HepG2 (cell line): ENCODE results near the gene PEPD. TPM values are rescaled to one million over a fixed set of nuclear protein-coding genes. Genes with fewer than 3 reads are reported as not detected.

Experiments
- ATAC-seq: fragments of 200-7000 bp; cut with Tn5 transposase; 3 replicates; pipeline ENCODE4 v1.9.1; 2020; ENCODE audit warnings: mild to moderate bottlenecking, moderate library complexity
- BruUV-seq: library from RNA; stranded (reverse); fragments of 400-500 nt; replicated peaks from 2 replicates; lab custom pipeline; 2021; lab: Mats Ljungman, UMichigan
- CTCF ChIA-PET: fragments of 300-600 bp; formaldehyde crosslinking; extraction: SDS; loops from one replicate; lab custom pipeline; 2021; ENCODE audit warnings: low total read pairs, inconsistent platforms, low intra/inter-chr PET ratio; lab: Yijun Ruan, JAX
- POLR2A ChIA-PET: fragments of 350-600 bp; sonication (Branson Sonifier 250); formaldehyde crosslinking; loops from one replicate; lab custom pipeline; 2020; ENCODE audit warnings: antibody characterized with exemption, inconsistent platforms; lab: Yijun Ruan, JAX
- DNase-seq: peaks from one replicate; pipeline ENCODE4 v3.0.0-alpha.2; 2015; ENCODE audit warnings: low spot score
- FAIRE-seq: peaks from 3 replicates; lab custom pipeline; 2011; peaks lifted over from hg19 to GRCh38; lab: Jason Lieb, UNC
- H2AFZ ChIP-seq: one replicate; pipeline ENCODE4 v1.6.1; 2011; ENCODE audit warnings: low read length, inconsistent platforms
- H3K27ac ChIP-seq: fragments of 300-600 bp; 3 replicates; pipeline ENCODE4 v1.8.0; 2011; ENCODE audit warnings: mixed run types, mild to moderate bottlenecking, mixed read lengths, low read length, inconsistent platforms; ENCODE audit not compliant: insufficient read depth; ENCODE audit errors: extremely low read length
- H3K27me3 ChIP-seq, 2 experiments: fragments of 200-600 bp in 1 of 2; 2 replicates in 1 of 2; 3 replicates in 1 of 2; pipeline versions ENCODE4 v1.6.0 to v1.8.0; 2011; ENCODE audit warnings: low read length in 2 of 2, mild to moderate bottlenecking in 2 of 2, moderate library complexity in 2 of 2, inconsistent platforms in 1 of 2; ENCODE audit not compliant: insufficient read depth in 2 of 2, control insufficient read depth in 1 of 2
- H3K36me3 ChIP-seq, 2 experiments: fragments of 200-600 bp in 1 of 2; replicated peaks in 1 of 2; 2 replicates in 1 of 2; 3 replicates in 1 of 2; pipeline versions ENCODE4 v1.5.1 to v1.8.0; 2011; ENCODE audit warnings: low read length in 2 of 2, inconsistent platforms in 1 of 2; ENCODE audit not compliant: insufficient read depth in 2 of 2, control insufficient read depth in 1 of 2
- H3K4me1 ChIP-seq: 2 replicates; pipeline ENCODE4 v1.5.1; 2012; ENCODE audit warnings: low read length, inconsistent platforms; ENCODE audit not compliant: insufficient read depth
- H3K4me2 ChIP-seq: 2 replicates; pipeline ENCODE4 v1.6.0; 2011; ENCODE audit warnings: low read depth, low read length, inconsistent platforms
- H3K4me3 ChIP-seq, 3 experiments: fragments of 200-600 bp in 1 of 3; sonication (generic), shearing (Covaris generic) in 1 of 3; replicated peaks in 1 of 3; 2 replicates each; pipeline ENCODE4 v1.5.1; 2011 to 2016; ENCODE audit warnings: low read length in 3 of 3, inconsistent platforms in 2 of 3, low read depth in 2 of 3, mild to moderate bottlenecking in 2 of 3, control low read depth in 1 of 3, mixed read lengths in 1 of 3; ENCODE audit not compliant: insufficient read depth in 1 of 3
- H3K79me2 ChIP-seq: one replicate; pipeline ENCODE4 v1.6.1; 2011; ENCODE audit warnings: low read length, inconsistent platforms; ENCODE audit not compliant: insufficient read depth
- H3K9ac ChIP-seq: 2 replicates; pipeline ENCODE4 v1.6.0; 2011; ENCODE audit warnings: mild to moderate bottlenecking, low read depth, low read length, inconsistent platforms; ENCODE audit not compliant: insufficient read depth
- H3K9me3 ChIP-seq: 2 replicates; pipeline ENCODE4 v1.5.1; 2012; ENCODE audit warnings: mild to moderate bottlenecking, low read length
- H4K20me1 ChIP-seq: 2 replicates; pipeline ENCODE4 v1.6.0; 2011; ENCODE audit warnings: inconsistent platforms, mild to moderate bottlenecking, low read length, moderate library complexity; ENCODE audit not compliant: insufficient read depth
- ATAD3A ChIP-seq: sonication (generic); formaldehyde crosslinking; IDR thresholded peaks from 2 replicates; pipeline ENCODE4 v1.4.0; 2020; ENCODE audit warnings: missing genetic modification reagents
- BCL6 ChIP-seq: IDR thresholded peaks from 2 replicates; pipeline ENCODE4 v1.6.1; 2016; ENCODE audit warnings: missing genetic modification reagents, missing compliant biosample characterization
- GATA4 ChIP-seq: sonication (generic); IDR thresholded peaks from 2 replicates; pipeline ENCODE4 v1.6.1; 2016; ENCODE audit warnings: antibody characterized with exemption, low read depth, borderline replicate concordance
- ISL2 ChIP-seq: sonication (generic); formaldehyde crosslinking; IDR thresholded peaks from 2 replicates; pipeline ENCODE4 v1.5.0; 2020; ENCODE audit warnings: missing genetic modification reagents
- MAZ ChIP-seq, 2 experiments: sonication (generic) in 1 of 2; formaldehyde crosslinking in 1 of 2; IDR thresholded peaks; 2 replicates each; pipeline versions ENCODE4 v1.5.0 to v1.6.1; 2012 to 2020; ENCODE audit warnings: low read depth in 2 of 2, mild to moderate bottlenecking in 2 of 2, borderline replicate concordance in 1 of 2, improper control_type of control experiment in 1 of 2, low read length in 1 of 2, missing genetic modification reagents in 1 of 2, moderate library complexity in 1 of 2
- MXI1 ChIP-seq: IDR thresholded peaks from 3 replicates; pipeline ENCODE4 v1.6.1; 2012; ENCODE audit warnings: low read depth, low read length, inconsistent platforms, borderline replicate concordance
- NFIC ChIP-seq: IDR thresholded peaks from 2 replicates; pipeline ENCODE4 v1.6.1; 2012; ENCODE audit warnings: mild to moderate bottlenecking, low read length, inconsistent platforms
- PTBP1 ChIP-seq: fragments of 200-400 bp; formaldehyde crosslinking; IDR thresholded peaks from 2 replicates; pipeline ENCODE4 v1.6.1; 2018; ENCODE audit warnings: low read length, low read depth; ENCODE audit not compliant: poor library complexity, severe bottlenecking
- SALL1 ChIP-seq: sonication (generic); formaldehyde crosslinking; IDR thresholded peaks from 2 replicates; pipeline ENCODE4 v1.8.0; 2022; ENCODE audit warnings: mild to moderate bottlenecking, missing genetic modification reagents
- ZNF232 ChIP-seq: sonication (generic); formaldehyde crosslinking; IDR thresholded peaks from 2 replicates; pipeline ENCODE4 v1.4.0; 2020; ENCODE audit warnings: missing genetic modification reagents, borderline replicate concordance
- ZNF501 ChIP-seq: sonication (generic); formaldehyde crosslinking; IDR thresholded peaks from 2 replicates; pipeline ENCODE4 v1.5.1; 2020; ENCODE audit warnings: mild to moderate bottlenecking, moderate library complexity, missing genetic modification reagents
- ZNF670 ChIP-seq: sonication (generic); formaldehyde crosslinking; IDR thresholded peaks from 2 replicates; pipeline ENCODE4 v1.8.0; 2022; ENCODE audit warnings: mild to moderate bottlenecking, missing genetic modification reagents, borderline replicate concordance
- WGBS: methylation state at CpG from one replicate; pipeline ENCODE4 v1.1.6; 2017; ENCODE audit warnings: low lambda C conversion rate; 5-methylcytosine and 5-hydroxymethylcytosine counted together
- in situ Hi-C: cut with HindIII; loops from 2 replicates; pipeline ENCODE4 v1.10.0; 2017; ENCODE audit warnings: low pct_unique_long_range_greater_than_20kb; ENCODE audit not compliant: extremely low pct_ligation_motif_present
- intact Hi-C: fragments of 100-400 bp; cut with micrococcal nuclease; formaldehyde crosslinking; loops from one replicate; pipeline ENCODE4 v1.10.0; 2022; ENCODE audit not compliant: unreplicated experiment
- polyA plus RNA-seq, 8 experiments: library from polyadenylated mRNA; depleted of rRNA in 3 of 8; stranded (reverse) in 7 of 8; unstranded in 1 of 8; fragments of >200 nt; fragmentation: Illumina TruSeq in 4 of 8; extraction: Trizol in 4 of 8; gene quantifications; 2 replicates each; pipeline versions ENCODE4 v1.2.1 to v1.2.3, GENCODE V29; 2011 to 2016; ENCODE audit warnings: low read depth in 4 of 8, missing spikeins in 1 of 8, mixed read lengths in 1 of 8; ENCODE audit not compliant: insufficient read depth in 1 of 8
- total RNA-seq, 5 experiments: library from RNA; depleted of rRNA; stranded (reverse); fragments of >200 nt; fragmentation: Illumina TruSeq; extraction: Trizol; gene quantifications; 2 replicates each; pipeline ENCODE4 v1.2.3, GENCODE V29; 2016; ENCODE audit warnings: low read depth in 1 of 5
- TF ChIP-seq, protein P1 (sequence below): sonication (generic); formaldehyde crosslinking; IDR thresholded peaks from 2 replicates; pipeline ENCODE4 v1.5.0; 2020; ENCODE audit warnings: mild to moderate bottlenecking, missing genetic modification reagents, moderate library complexity

The PEPD gene
- total and polyA plus RNA-seq, 2 of the 13 experiments (the other 11 are each of a cell fraction or from before 2014, with no cell fraction given): 60.7 to 75.1 TPM

DNA sequence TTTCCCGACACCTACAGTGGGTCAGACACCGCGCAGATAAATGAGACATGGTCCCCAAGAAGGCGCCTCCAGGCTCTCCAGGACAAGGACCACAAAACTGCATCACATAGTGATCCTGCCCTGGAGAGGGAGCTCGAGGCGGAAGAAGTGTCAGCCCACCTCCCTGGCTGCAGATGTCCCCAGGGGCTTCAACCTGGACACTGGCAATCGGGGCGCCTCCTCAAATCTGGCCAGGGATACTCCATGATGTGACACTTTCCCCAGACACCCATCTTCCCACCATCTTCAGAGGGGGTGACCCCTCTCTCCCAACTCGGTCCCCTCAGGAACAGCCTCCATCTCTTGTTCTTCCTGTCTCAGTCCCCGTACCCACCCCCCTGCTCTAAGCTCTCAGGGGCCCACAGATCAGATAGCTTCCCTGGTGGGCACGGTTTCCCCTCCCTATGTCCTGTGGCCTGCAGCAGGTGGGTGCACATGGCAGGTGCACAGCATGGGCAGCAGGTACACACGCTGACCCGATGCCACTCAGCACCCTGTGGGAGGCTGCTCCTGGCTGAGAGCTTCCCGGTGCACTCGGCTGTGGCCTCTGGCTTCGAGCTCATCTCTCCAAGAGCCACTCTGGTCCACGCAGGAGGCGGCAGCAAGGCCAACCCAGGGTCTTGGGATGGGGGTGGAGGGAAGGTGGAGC lies 61.2 kb downstream of the PEPD start:
- no peak for FAIRE-seq
- TF ChIP-seq PTBP1 (no peak), ZNF670 (no peak), ATAD3A (CRISPR knock-in tag) (no peak), BCL6 (no peak), NFIC (no peak), ZNF232 (CRISPR knock-in tag) (no peak), ZNF501 (CRISPR knock-in tag) (no peak), GATA4 (no peak), MAZ (IDR thresholded peaks at IDR 0.05; ENCODE audit: borderline replicate concordance, low read depth, low read length) (no peak), MAZ (CRISPR knock-in tag; IDR thresholded peaks at IDR 0.05; ENCODE audit: low read depth) (no peak), ISL2 (CRISPR knock-in tag) (no peak), MXI1 (no peak), SALL1 (no peak)
- TF ChIP-seq, protein P1, sequence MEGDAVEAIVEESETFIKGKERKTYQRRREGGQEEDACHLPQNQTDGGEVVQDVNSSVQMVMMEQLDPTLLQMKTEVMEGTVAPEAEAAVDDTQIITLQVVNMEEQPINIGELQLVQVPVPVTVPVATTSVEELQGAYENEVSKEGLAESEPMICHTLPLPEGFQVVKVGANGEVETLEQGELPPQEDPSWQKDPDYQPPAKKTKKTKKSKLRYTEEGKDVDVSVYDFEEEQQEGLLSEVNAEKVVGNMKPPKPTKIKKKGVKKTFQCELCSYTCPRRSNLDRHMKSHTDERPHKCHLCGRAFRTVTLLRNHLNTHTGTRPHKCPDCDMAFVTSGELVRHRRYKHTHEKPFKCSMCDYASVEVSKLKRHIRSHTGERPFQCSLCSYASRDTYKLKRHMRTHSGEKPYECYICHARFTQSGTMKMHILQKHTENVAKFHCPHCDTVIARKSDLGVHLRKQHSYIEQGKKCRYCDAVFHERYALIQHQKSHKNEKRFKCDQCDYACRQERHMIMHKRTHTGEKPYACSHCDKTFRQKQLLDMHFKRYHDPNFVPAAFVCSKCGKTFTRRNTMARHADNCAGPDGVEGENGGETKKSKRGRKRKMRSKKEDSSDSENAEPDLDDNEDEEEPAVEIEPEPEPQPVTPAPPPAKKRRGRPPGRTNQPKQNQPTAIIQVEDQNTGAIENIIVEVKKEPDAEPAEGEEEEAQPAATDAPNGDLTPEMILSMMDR (CRISPR knock-in tag): no peak
- TF ChIP-seq, all 625 proteins: peak for 0
- in situ Hi-C loops: no loop called here
- H3K27ac ChIP-seq: no peak overlapping the region
- DNase-seq: no peak
- H4K20me1 ChIP-seq: no peaks in the 10 kb centered on the region
- intact Hi-C loops: no loop called here
- 94% methylated on average over 18 of the region's 18 CpGs for WGBS
- H3K9me3 ChIP-seq: no peaks in the 10 kb centered on the region
- no TSS peak for BruUV-seq
- no peaks in the 10 kb centered on the region for H3K79me2 ChIP-seq
- ChIA-PET POLR2A (no interaction called here), CTCF (no interaction called here)
- no peak overlapping the region for H2AFZ ChIP-seq
- ATAC-seq: no peak
- no peak overlapping the region for H3K4me3 ChIP-seq
- H3K27me3 ChIP-seq: no peaks in the 10 kb centered on the region
- H3K9ac ChIP-seq: no peak overlapping the region
- H3K4me2 ChIP-seq: no peak overlapping the region
- no peaks in the 10 kb centered on the region for H3K4me1 ChIP-seq
- peaks cover 4 to 12% of the 10 kb centered on the region in 2 experiments for H3K36me3 ChIP-seq
